K562 (cell line): ENCODE results near the gene MYOC. TPM values are rescaled to one million over a fixed set of nuclear protein-coding genes. Genes with fewer than 3 reads are reported as not detected.

Experiments
- ATAC-seq: fragments of 200-7000 bp; cut with Tn5 transposase; 3 replicates; pipeline ENCODE4 v1.9.1; 2020; ENCODE audit warnings: moderate library complexity
- BruUV-seq: library from RNA; stranded (reverse); fragments of 400-500 nt; replicated peaks from 2 replicates; lab custom pipeline; 2021; lab: Mats Ljungman, UMichigan
- CTCF ChIA-PET: fragments of 300-600 bp; formaldehyde crosslinking; extraction: SDS; loops from one replicate; lab custom pipeline; 2021; ENCODE audit warnings: low intra/inter-chr PET ratio; lab: Yijun Ruan, JAX
- POLR2A ChIA-PET: fragments of 300-600, 350-650 bp; sonication (Branson Sonifier 250); formaldehyde crosslinking; extraction: SDS; loops from one replicate; lab custom pipeline; 2021; ENCODE audit warnings: antibody characterized with exemption, inconsistent platforms; lab: Yijun Ruan, JAX
- DNase-seq, 4 experiments: peaks; one replicate each; pipeline versions ENCODE4 v3.0.0 to v3.0.0-alpha.2; 2011 to 2018; ENCODE audit warnings: low spot score in 3 of 4, mixed read lengths in 3 of 4; ENCODE audit errors: extremely low read depth in 1 of 4
- FAIRE-seq: peaks from 2 replicates; lab custom pipeline; 2011; peaks lifted over from hg19 to GRCh38; lab: Jason Lieb, UNC
- H2AFZ ChIP-seq: 2 replicates; pipeline ENCODE4 v1.6.0; 2011; ENCODE audit warnings: low read depth, low read length, control low read depth, inconsistent platforms
- H3K27ac ChIP-seq: fragments of 200-600 bp; 3 replicates; pipeline ENCODE4 v1.8.0; 2011; ENCODE audit warnings: low read depth, mild to moderate bottlenecking, control low read depth, inconsistent platforms, low read length, moderate library complexity, mixed read lengths; ENCODE audit errors: extremely low read depth
- H3K27me3 ChIP-seq, 2 experiments: fragments of 300-600 bp in 1 of 2; 2 replicates in 1 of 2; 3 replicates in 1 of 2; pipeline versions ENCODE4 v1.6.0 to v1.8.0; 2011; ENCODE audit warnings: inconsistent platforms in 2 of 2, low read length in 2 of 2, mild to moderate bottlenecking in 1 of 2, mixed read lengths in 1 of 2, moderate library complexity in 1 of 2; ENCODE audit not compliant: control insufficient read depth in 2 of 2, insufficient read depth in 2 of 2
- H3K36me3 ChIP-seq: fragments of 300-600 bp; 3 replicates; pipeline ENCODE4 v1.8.0; 2011; ENCODE audit warnings: mild to moderate bottlenecking, low read length, inconsistent platforms; ENCODE audit not compliant: control insufficient read depth, insufficient read depth
- H3K4me1 ChIP-seq, 2 experiments: fragments of 200-600 bp in 1 of 2; replicated peaks in 1 of 2; 2 replicates in 1 of 2; 3 replicates in 1 of 2; pipeline versions ENCODE4 v1.5.1 to v1.8.0; 2011; ENCODE audit warnings: inconsistent platforms in 2 of 2, low read length in 2 of 2, mild to moderate bottlenecking in 1 of 2, mixed read lengths in 1 of 2, moderate library complexity in 1 of 2; ENCODE audit not compliant: control insufficient read depth in 2 of 2, insufficient read depth in 2 of 2
- H3K4me2 ChIP-seq: 2 replicates; pipeline ENCODE4 v1.6.1; 2011; ENCODE audit warnings: low read length, control low read depth, inconsistent platforms, mixed read lengths; ENCODE audit not compliant: insufficient read depth
- H3K4me3 ChIP-seq: fragments of 200-600 bp; sonication (generic), shearing (Covaris generic); 2 replicates; pipeline ENCODE4 v1.5.1; 2016; ENCODE audit warnings: control low read depth, inconsistent platforms
- H3K79me2 ChIP-seq: fragments of 200-600 bp; 3 replicates; pipeline ENCODE4 v1.8.0; 2011; ENCODE audit warnings: low read length, inconsistent platforms; ENCODE audit not compliant: control insufficient read depth, insufficient read depth
- H3K9ac ChIP-seq, 2 experiments: 2 replicates each; pipeline versions ENCODE4 v1.6.0 to v1.6.1; 2011; ENCODE audit warnings: low read depth in 2 of 2, low read length in 2 of 2, control low read depth in 1 of 2, inconsistent platforms in 1 of 2, mild to moderate bottlenecking in 1 of 2, mixed read lengths in 1 of 2; ENCODE audit not compliant: insufficient read depth in 1 of 2
- H3K9me1 ChIP-seq: one replicate; pipeline ENCODE4 v1.6.0; 2011; ENCODE audit warnings: inconsistent platforms, mild to moderate bottlenecking, low read length, moderate library complexity; ENCODE audit not compliant: control insufficient read depth, insufficient read depth
- H3K9me3 ChIP-seq: replicated peaks from 2 replicates; pipeline ENCODE4 v1.5.1; 2011; ENCODE audit warnings: low read depth, low read length, inconsistent platforms; ENCODE audit not compliant: control insufficient read depth, insufficient read depth
- H4K20me1 ChIP-seq: replicated peaks from 2 replicates; pipeline ENCODE4 v1.6.1; 2011; ENCODE audit warnings: low read length, inconsistent platforms, mixed read lengths; ENCODE audit not compliant: control insufficient read depth, insufficient read depth
- SIX5 ChIP-seq, 2 experiments: IDR thresholded peaks; 2 replicates each; pipeline ENCODE4 v1.6.1; 2011; ENCODE audit warnings: low read length in 2 of 2, borderline replicate concordance in 1 of 2, low read depth in 1 of 2, mild to moderate bottlenecking in 1 of 2, moderate library complexity in 1 of 2; ENCODE audit not compliant: insufficient read depth in 1 of 2
- SMAD3 ChIP-seq: fragments of 450-650 bp; formaldehyde crosslinking; conservative IDR thresholded peaks from 2 replicates; pipeline ENCODE4 v1.4.0; 2020; ENCODE audit warnings: mild to moderate bottlenecking
- ZBTB11 ChIP-seq, 3 experiments: fragments of 200-800 bp in 1 of 3; fragments of 250-450 bp in 1 of 3; fragments of 450-650 bp in 1 of 3; sonication (Bioruptor Pico) in 1 of 3; sonication (Bioruptor generic) in 1 of 3; formaldehyde crosslinking in 1 of 3; IDR thresholded peaks; 2 replicates each; pipeline versions ENCODE4 v1.6.1 to v1.8.0; 2016 to 2022; ENCODE audit warnings: mild to moderate bottlenecking in 2 of 3, missing genetic modification characterization in 2 of 3, missing compliant biosample characterization in 1 of 3, moderate library complexity in 1 of 3
- ZBTB7A ChIP-seq: IDR thresholded peaks from 2 replicates; pipeline ENCODE4 v1.6.1; 2011; ENCODE audit warnings: low read depth, mild to moderate bottlenecking, low read length, moderate library complexity, borderline replicate concordance; ENCODE audit not compliant: control insufficient read depth
- ZNF253 ChIP-seq: fragments of 250-450 bp; sonication (Bioruptor Pico); conservative IDR thresholded peaks from 2 replicates; pipeline ENCODE4 v1.6.1; 2021; ENCODE audit warnings: mild to moderate bottlenecking
- ZNF384 ChIP-seq: IDR thresholded peaks from 2 replicates; pipeline ENCODE4 v1.6.1; 2012; ENCODE audit warnings: low read depth, low read length, improper control_type of control experiment
- WGBS: fragments of 100-300 bp; shearing (Covaris generic); methylation state at CpG from one replicate; pipeline ENCODE4 v1.1.6; 2016; ENCODE audit warnings: low coverage, mixed read lengths; ENCODE audit not compliant: insufficient coverage; ENCODE audit errors: missing lambda C conversion rate; 5-methylcytosine and 5-hydroxymethylcytosine counted together
- in situ Hi-C: fragments of 300-500 bp; cut with MboI; formaldehyde crosslinking; loops from 4 replicates; pipeline ENCODE4 v1.15.0; 2018; ENCODE audit warnings: inconsistent platforms, mixed read lengths
- intact Hi-C: fragments of 100-400 bp; cut with micrococcal nuclease; formaldehyde crosslinking; loops from 2 replicates; pipeline ENCODE4 v1.14.2; 2022
- polyA plus RNA-seq, 8 experiments: library from polyadenylated mRNA; depleted of rRNA in 4 of 8; stranded (reverse) in 5 of 8; unstranded in 3 of 8; fragments of >200 nt; fragmentation: Nextera tagmentation in 2 of 8; fragmentation: Illumina TruSeq in 1 of 8; extraction: Ambion mirVana in 2 of 8; extraction: Trizol in 1 of 8; gene quantifications; 2 replicates each; pipeline versions ENCODE4 v1.2.1 to v1.2.3, GENCODE V29; 2011 to 2014; ENCODE audit warnings: inconsistent platforms in 1 of 8, missing spikeins in 1 of 8
- total RNA-seq, 7 experiments: library from RNA; depleted of rRNA in 6 of 7; stranded (reverse); fragments of >200 nt in 6 of 7; fragmentation: Illumina TruSeq in 2 of 7; extraction: Trizol in 2 of 7; gene quantifications; 2 replicates each; pipeline versions ENCODE4 v1.2.1 to v1.2.3, GENCODE V29; 2011 to 2021; ENCODE audit warnings: low replicate concordance in 1 of 7

MYOC gene
- total and polyA plus RNA-seq, 9 of the 15 experiments (the other 6 are each of a cell fraction or from before 2014, with no cell fraction given): not detected

- no TSS peak for BruUV-seq
- Histone ChIP-seq H3K27ac (no peak overlapping the region), H3K4me3 (no peak overlapping the region), H3K9me3 (no peaks in the 10 kb centered on the region), H3K36me3 (no peaks in the 10 kb centered on the region), H3K79me2 (no peaks in the 10 kb centered on the region), H3K9me1 (no peaks in the 10 kb centered on the region), H3K4me2 (no peak overlapping the region), H3K27me3 (peaks cover 15 to 17% of the 10 kb centered on the region in 2 experiments), H4K20me1 (no peaks in the 10 kb centered on the region), H2AFZ (no peak overlapping the region), H3K9ac (no peak overlapping the region), H3K4me1 (peaks cover 0 to 5% of the 10 kb centered on the region in 2 experiments; a peak in 3 of 5 replicates)
- TF ChIP-seq ZNF384 (no peak), SIX5 (IDR thresholded peaks at IDR 0.05; ENCODE audit: borderline replicate concordance in 1 of 2, insufficient read depth in 1 of 2, low read depth in 1 of 2, low read length in 2 of 2) (no peak), SMAD3 (CRISPR knock-in tag) (no peak), ZBTB7A (no peak), ZNF253 (CRISPR knock-in tag) (no peak), ZBTB11 (CRISPR knock-in tag; IDR thresholded peaks at IDR 0.05) (no peak)
- ATAC-seq (peak; percentile 19; the same call in 1 of the 3 replicates), FAIRE-seq (no peak), DNase-seq (no peak)
- intact Hi-C loops (no loop called here), in situ Hi-C loops (no loop called here)
- ChIA-PET CTCF (no interaction called here), POLR2A (no interaction called here)
- 2% methylated on average over 3 of the region's 3 CpGs for WGBS
Measured at GRCh38 chr1:171674431-171675405, 22.2 kb upstream of the MYOC start.
